GM12891 (cell line): Measurements from ENCODE around the gene ELAC1.

Source experiments
- POLR2A ChIP-seq: IDR thresholded peaks from 2 replicates; pipeline ENCODE4 v1.6.1; 2011; ENCODE audit warnings: low read depth, low read length, control low read depth
- POLR2AphosphoS5 ChIP-seq: IDR thresholded peaks from 2 replicates; pipeline ENCODE4 v1.6.1; 2011; ENCODE audit warnings: low read depth, low read length, control low read depth

DNA sequence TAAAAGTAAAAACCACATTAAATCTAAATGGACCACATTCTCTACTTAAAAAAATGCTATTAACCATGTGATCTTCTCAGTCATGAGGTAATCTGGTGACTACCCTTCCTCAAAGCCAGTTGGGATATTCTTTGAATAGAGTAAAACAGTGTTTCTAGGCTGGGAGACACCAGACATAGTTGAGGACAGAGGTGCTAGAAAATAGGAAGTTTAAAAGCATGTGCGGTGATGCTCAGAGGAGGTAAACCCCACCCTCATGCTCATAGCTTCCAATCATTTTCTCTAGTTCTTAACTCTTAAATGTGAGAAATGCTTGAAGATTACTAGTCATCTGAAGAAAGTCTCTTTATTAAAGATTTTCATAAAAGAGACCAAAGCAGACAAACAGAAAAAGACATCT lies 30.7 kb upstream of the ELAC1 start:
- no peak for TF ChIP-seq POLR2AphosphoS5
- TF ChIP-seq POLR2A = no peak
